Measurements from ENCODE around the gene AP1M1.

The AP1M1 gene

DNA sequence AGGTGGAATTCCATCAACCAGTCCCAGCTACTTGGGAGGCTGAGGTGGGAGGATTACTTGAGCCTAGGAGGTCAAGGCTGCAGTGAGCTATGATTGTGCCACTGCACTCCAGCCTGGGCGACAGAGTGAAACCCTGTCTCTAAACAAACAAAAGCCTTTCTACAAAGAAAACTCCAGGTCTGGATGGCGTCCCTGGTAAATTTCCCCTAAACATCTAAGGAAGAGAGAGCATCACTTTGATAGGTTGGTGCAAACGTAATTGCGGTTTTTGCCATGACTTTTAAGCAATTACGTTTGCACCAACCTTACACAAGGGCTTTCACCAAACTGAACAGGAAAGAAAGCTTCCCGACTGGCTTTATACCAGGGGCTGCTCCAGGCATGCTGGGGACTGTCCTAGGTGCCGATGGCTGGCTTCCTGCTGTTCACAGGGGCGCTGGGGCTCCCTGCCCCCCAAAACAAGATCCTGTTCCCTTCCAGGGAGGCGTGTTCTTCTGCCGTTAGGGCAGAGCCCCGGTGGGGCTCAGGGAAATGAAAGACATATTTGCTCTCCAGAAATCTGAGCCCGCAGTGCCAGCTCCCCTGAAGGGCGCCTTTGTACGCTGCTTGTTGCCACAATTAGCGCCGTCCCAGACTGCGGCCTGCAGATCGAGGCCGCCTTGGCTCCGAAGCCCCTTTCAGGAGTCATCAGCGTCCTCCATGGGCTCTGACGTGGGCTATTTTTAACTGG lies 88.2 kb downstream of the AP1M1 start:
- Histone ChIP-seq H3K9me3 (no peaks in the 10 kb centered on the region), H3K4me3 (ENCODE audit: low read depth in 1 of 2, low read length in 1 of 2) (peak overlapping the region; percentile 20 to 25), H3K27ac (peak overlapping the region; percentile 80), H3K4me1 (ENCODE audit: control insufficient read depth in 1 of 2, insufficient read depth in 1 of 2, low read depth in 1 of 2, low read length in 1 of 2) (peaks cover 37 to 41% of the 10 kb centered on the region in 2 experiments), H3K27me3 (peaks cover 14% of the 10 kb centered on the region), H3K36me3 (no peaks in the 10 kb centered on the region)
- TF ChIP-seq, protein P1, sequence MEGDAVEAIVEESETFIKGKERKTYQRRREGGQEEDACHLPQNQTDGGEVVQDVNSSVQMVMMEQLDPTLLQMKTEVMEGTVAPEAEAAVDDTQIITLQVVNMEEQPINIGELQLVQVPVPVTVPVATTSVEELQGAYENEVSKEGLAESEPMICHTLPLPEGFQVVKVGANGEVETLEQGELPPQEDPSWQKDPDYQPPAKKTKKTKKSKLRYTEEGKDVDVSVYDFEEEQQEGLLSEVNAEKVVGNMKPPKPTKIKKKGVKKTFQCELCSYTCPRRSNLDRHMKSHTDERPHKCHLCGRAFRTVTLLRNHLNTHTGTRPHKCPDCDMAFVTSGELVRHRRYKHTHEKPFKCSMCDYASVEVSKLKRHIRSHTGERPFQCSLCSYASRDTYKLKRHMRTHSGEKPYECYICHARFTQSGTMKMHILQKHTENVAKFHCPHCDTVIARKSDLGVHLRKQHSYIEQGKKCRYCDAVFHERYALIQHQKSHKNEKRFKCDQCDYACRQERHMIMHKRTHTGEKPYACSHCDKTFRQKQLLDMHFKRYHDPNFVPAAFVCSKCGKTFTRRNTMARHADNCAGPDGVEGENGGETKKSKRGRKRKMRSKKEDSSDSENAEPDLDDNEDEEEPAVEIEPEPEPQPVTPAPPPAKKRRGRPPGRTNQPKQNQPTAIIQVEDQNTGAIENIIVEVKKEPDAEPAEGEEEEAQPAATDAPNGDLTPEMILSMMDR (IDR thresholded peaks at IDR 0.05): no peak

GRCh38 chr19:16288544-16288943 lies 90.8 kb downstream of the AP1M1 start:
- H3K4me3 ChIP-seq (ENCODE audit: low read depth in 1 of 2, low read length in 1 of 2): no peak overlapping the region
- TF ChIP-seq, protein P1 (IDR thresholded peaks at IDR 0.05): no peak
- H3K4me1 ChIP-seq (ENCODE audit: control insufficient read depth in 1 of 2, insufficient read depth in 1 of 2, low read depth in 1 of 2, low read length in 1 of 2): peaks cover 31 to 34% of the 10 kb centered on the region in 2 experiments
- H3K36me3 ChIP-seq: no peaks in the 10 kb centered on the region
- H3K9me3 ChIP-seq: no peaks in the 10 kb centered on the region
- peaks cover 14% of the 10 kb centered on the region for H3K27me3 ChIP-seq
- H3K27ac ChIP-seq: no peak overlapping the region

GRCh38 chr19:16289594-16289993 lies 91.9 kb downstream of the AP1M1 start:
- Histone ChIP-seq H3K9me3 (no peaks in the 10 kb centered on the region), H3K4me1 (ENCODE audit: control insufficient read depth in 1 of 2, insufficient read depth in 1 of 2, low read depth in 1 of 2, low read length in 1 of 2) (peaks cover 21 to 24% of the 10 kb centered on the region in 2 experiments), H3K36me3 (no peaks in the 10 kb centered on the region), H3K27ac (no peak overlapping the region), H3K4me3 (ENCODE audit: low read depth in 1 of 2, low read length in 1 of 2) (no peak overlapping the region), H3K27me3 (peaks cover 14% of the 10 kb centered on the region)
- TF ChIP-seq, protein P1 (IDR thresholded peaks at IDR 0.05): no peak

DNA sequence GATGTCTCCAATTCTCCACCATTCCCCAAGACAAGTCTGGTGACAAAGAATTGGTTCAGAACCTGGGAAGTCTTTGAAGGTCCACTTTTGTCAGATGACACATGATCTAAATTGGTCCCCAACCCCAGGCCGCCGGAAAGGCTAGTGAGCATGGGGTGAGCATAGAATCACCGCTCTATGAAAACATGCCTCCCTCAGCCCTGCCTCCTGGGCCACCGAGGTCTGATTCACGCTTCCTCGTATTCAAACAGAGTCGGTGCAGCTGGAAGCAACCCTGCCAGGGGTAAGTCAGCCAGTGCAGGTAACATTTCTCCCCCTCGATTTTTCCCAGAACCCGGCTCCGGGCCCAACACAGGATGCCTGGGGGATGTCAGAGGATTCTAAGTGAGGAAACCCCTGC lies 93.0 kb downstream of the AP1M1 start:
- Histone ChIP-seq H3K27ac (no peak overlapping the region), H3K9me3 (no peaks in the 10 kb centered on the region), H3K27me3 (peaks cover 14% of the 10 kb centered on the region), H3K4me1 (ENCODE audit: control insufficient read depth in 1 of 2, insufficient read depth in 1 of 2, low read depth in 1 of 2, low read length in 1 of 2) (peaks cover 10 to 13% of the 10 kb centered on the region in 2 experiments), H3K36me3 (no peaks in the 10 kb centered on the region), H3K4me3 (ENCODE audit: low read depth in 1 of 2, low read length in 1 of 2) (no peak overlapping the region)
- TF ChIP-seq, protein P1 (IDR thresholded peaks at IDR 0.05): no peak

DNA sequence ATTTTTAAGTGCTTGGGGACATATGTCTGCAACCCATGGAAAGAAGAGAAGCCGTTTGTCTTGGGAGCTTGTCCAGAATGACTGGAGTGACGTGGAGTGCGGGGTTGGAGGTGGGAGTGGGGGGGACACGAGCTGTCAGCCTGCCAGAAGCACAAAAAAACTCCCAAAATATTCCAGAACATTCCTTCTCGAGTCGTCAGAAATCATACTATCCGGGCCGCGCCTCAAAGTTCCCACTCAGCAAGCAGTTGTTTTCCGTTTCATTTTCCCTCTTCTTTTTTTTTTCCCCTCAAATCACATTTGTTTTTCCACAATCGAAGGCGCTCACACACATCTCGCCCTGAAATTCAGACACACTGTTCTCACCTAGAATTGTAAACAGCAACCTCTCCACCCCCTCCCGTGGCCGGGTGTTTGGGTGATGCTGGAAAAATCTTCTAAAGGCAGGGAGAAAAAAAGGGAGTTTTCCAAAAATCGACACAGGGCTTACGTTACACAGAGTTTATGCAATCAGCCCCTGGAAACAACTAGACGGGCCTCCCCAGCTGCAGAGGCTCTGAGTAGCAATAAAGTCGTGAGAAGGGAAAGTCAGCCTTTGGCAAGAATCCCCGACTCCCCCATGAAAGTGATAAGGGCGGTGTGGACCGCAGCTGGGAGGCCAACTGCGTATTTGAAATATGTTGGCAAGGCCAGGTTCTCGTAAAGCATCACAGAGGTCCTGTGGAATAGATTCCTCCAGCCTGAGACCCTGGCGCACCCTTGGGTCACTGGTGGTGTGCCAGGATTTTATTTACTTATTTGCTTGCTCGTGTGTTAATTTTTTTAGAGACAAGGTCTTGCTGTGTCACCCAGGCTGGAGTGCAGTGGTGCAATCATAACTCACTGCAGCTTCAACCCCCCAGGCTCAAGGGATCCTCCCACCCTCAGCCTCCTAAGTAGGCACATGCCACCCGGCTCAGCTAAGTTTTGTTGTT lies 95.7 kb downstream of the AP1M1 start:
- no peaks in the 10 kb centered on the region for H3K4me1 ChIP-seq (ENCODE audit: control insufficient read depth in 1 of 2, insufficient read depth in 1 of 2, low read depth in 1 of 2, low read length in 1 of 2)
- H3K27me3 ChIP-seq: no peaks in the 10 kb centered on the region
- TF ChIP-seq, protein P1 (IDR thresholded peaks at IDR 0.05): no peak
- no peaks in the 10 kb centered on the region for H3K9me3 ChIP-seq
- H3K4me3 ChIP-seq (ENCODE audit: low read depth in 1 of 2, low read length in 1 of 2): no peak overlapping the region
- no peaks in the 10 kb centered on the region for H3K36me3 ChIP-seq
- no peak overlapping the region for H3K27ac ChIP-seq

All from neutrophil (primary cell).